ENCODE results near the gene LIMS2. TPM values are rescaled to one million over a fixed set of nuclear protein-coding genes. Genes with fewer than 3 reads are reported as not detected.

LIMS2 gene
- total RNA-seq, 1 donor from 2014 or later, result 3.8 TPM

DNA sequence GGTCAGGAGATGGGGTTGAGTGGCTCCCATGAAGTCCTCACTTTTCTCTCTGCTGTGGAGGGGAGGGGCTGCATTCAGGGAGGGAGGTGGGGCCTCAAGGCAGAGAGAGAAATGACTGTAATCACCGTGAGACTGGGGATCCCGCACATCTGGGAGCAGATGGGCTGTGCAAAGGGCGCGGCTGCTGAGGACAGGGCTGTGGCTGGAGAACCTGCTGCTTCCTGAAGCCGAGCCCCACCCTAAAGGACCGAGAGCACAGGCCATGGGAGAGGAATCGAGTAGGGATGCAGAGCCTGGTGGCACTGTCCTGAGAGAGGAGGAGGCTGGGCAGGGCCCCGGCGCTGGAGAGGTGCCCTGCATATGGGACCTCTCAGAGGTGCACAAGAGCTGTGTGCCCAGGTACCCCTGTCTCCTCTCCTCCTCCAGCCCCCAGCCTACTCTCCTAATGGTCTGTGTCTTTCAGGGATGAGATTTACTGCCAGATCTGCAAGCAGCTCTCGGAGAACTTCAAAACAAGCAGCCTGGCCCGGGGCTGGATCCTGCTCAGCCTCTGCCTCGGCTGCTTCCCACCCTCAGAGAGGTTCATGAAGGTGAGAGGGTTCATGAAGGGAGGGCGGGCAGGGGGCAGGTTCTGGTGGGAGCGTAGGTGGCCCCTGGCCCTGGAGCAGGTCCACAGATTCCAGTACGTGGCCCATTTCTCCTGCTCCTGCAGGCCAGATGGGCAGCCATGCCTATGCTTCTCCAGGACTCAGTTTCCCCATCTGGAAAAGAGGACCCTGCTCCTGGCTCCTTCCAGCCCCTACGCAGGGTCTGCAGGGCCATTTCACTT is 55.2 kb downstream of the LIMS2 start:
- no peaks in the 10 kb centered on the region for H3K9me3 Mint-ChIP-seq (ENCODE audit: unreplicated experiment)
- H3K4me3 Mint-ChIP-seq (ENCODE audit: unreplicated experiment), result no peak overlapping the region
- no peak for TF ChIP-seq CTCF (IDR thresholded peaks at IDR 0.05; ENCODE audit: unreplicated experiment)
- H3K27ac Mint-ChIP-seq (ENCODE audit: unreplicated experiment), result no peak overlapping the region
- peaks cover 3% of the 10 kb centered on the region for H3K36me3 Mint-ChIP-seq (ENCODE audit: low read depth, unreplicated experiment)
- H3K27me3 Mint-ChIP-seq (ENCODE audit: unreplicated experiment), result peaks cover 2% of the 10 kb centered on the region
- H3K4me1 Mint-ChIP-seq (ENCODE audit: unreplicated experiment), result no peaks in the 10 kb centered on the region
- DNase-seq (ENCODE audit: low spot score), result no peak

DNA sequence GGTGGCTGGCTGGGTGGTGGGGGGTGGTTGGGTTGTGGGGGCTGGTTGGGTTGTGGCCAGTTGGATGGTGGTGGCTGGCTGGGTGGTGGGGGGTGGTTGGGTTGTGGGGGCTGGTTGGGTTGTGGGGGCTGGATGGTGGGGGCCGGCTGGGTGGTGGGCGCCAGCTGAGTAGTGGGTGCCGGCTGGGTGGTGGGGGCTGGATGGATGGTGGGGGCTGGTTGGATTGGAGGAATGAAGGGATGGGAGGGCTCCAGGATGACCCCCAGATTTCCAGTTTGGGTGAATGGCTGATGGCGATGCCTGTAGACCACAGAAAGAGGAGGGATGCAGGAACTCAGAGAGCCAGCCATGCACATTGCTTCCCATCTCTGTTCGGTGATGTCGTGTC is 56.1 kb downstream of the LIMS2 start:
- Mint-ChIP-seq H3K27me3 (ENCODE audit: unreplicated experiment) (peaks cover 2% of the 10 kb centered on the region), H3K9me3 (ENCODE audit: unreplicated experiment) (no peaks in the 10 kb centered on the region), H3K4me3 (ENCODE audit: unreplicated experiment) (no peak overlapping the region), H3K4me1 (ENCODE audit: unreplicated experiment) (no peaks in the 10 kb centered on the region), H3K36me3 (ENCODE audit: low read depth, unreplicated experiment) (peaks cover 3% of the 10 kb centered on the region), H3K27ac (ENCODE audit: unreplicated experiment) (no peak overlapping the region)
- no peak for TF ChIP-seq CTCF (IDR thresholded peaks at IDR 0.05; ENCODE audit: unreplicated experiment)
- DNase-seq (ENCODE audit: low spot score), result no peak

- Mint-ChIP-seq H3K4me3 (ENCODE audit: unreplicated experiment) (no peak overlapping the region), H3K4me1 (ENCODE audit: unreplicated experiment) (no peaks in the 10 kb centered on the region), H3K9me3 (ENCODE audit: unreplicated experiment) (no peaks in the 10 kb centered on the region), H3K27me3 (ENCODE audit: unreplicated experiment) (peaks cover 6% of the 10 kb centered on the region), H3K27ac (ENCODE audit: unreplicated experiment) (no peak overlapping the region), H3K36me3 (ENCODE audit: low read depth, unreplicated experiment) (peaks cover 3% of the 10 kb centered on the region)
- TF ChIP-seq CTCF (IDR thresholded peaks at IDR 0.05; ENCODE audit: unreplicated experiment), result no peak
- no peak for DNase-seq (ENCODE audit: low spot score)
These were observed 56.7 kb downstream of the LIMS2 start for GRCh38 chr2:127618551-127619202.

DNA sequence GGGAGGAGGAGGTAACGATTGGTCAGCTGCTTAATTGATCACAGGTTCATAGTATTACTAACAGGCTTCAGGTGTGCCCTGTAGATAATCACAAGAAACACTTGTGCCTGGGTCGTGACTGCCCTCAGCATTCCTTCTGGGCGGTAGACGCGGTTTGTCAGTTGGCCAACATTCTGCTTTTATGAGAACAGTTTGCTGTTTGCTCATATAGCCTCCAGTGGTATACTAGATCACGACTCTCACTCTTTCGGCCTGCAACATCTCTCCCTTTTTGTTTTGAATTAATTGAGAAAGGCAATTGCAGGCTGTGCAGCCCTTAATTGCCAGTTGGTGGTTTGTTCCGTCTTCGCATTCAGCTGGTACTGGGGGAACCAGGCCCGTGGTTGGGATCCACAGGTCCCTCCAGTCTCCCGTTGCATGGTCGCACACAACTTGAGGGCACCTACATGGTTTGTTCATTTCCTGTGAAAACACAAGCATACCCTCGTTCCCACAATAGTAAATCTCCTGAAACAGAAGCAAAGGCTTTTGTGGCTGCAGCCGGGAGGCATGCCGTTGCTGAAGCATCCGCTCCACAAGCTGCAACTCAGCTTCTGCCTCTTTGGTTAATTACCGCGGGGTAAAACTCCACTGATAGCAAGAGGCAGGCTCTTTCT is 59.7 kb downstream of the LIMS2 start:
- H3K4me3 Mint-ChIP-seq (ENCODE audit: unreplicated experiment), result no peak overlapping the region
- TF ChIP-seq CTCF (IDR thresholded peaks at IDR 0.05; ENCODE audit: unreplicated experiment), result no peak
- H3K27me3 Mint-ChIP-seq (ENCODE audit: unreplicated experiment), result peaks cover 6% of the 10 kb centered on the region
- H3K4me1 Mint-ChIP-seq (ENCODE audit: unreplicated experiment), result no peaks in the 10 kb centered on the region
- no peak for DNase-seq (ENCODE audit: low spot score)
- H3K27ac Mint-ChIP-seq (ENCODE audit: unreplicated experiment), result no peak overlapping the region
- peaks cover 8% of the 10 kb centered on the region for H3K36me3 Mint-ChIP-seq (ENCODE audit: low read depth, unreplicated experiment)
- H3K9me3 Mint-ChIP-seq (ENCODE audit: unreplicated experiment), result peaks cover 4% of the 10 kb centered on the region
